Smooth muscle cell (in vitro differentiated cells): ENCODE measurements around the gene NLRC4. TPM values are rescaled to one million over a fixed set of nuclear protein-coding genes. Genes with fewer than 3 reads are reported as not detected.

Experiments
- DNase-seq: peaks from one replicate; lab custom pipeline; 2025; ENCODE audit not compliant: unreplicated experiment; lab: John Stamatoyannopoulos, UW
- H2AFZ ChIP-seq: fragments of 200-600 bp; sonication (generic); 2 replicates; pipeline ENCODE4 v1.6.0; 2016; ENCODE audit warnings: antibody characterized with exemption, low read depth, mild to moderate bottlenecking
- H3F3A ChIP-seq: fragments of 200-600 bp; sonication (generic); 2 replicates; pipeline ENCODE4 v1.6.0; 2017; ENCODE audit warnings: antibody characterized with exemption, low read depth
- H3K27ac ChIP-seq: fragments of 200-600 bp; sonication (generic); 2 replicates; pipeline ENCODE4 v1.5.1; 2016; ENCODE audit warnings: low read depth, mild to moderate bottlenecking
- H3K27me3 ChIP-seq: fragments of 200-600 bp; sonication (generic); 2 replicates; pipeline ENCODE4 v1.6.1; 2016; ENCODE audit warnings: low read depth, mild to moderate bottlenecking
- H3K36me3 ChIP-seq: fragments of 200-600 bp; sonication (generic); 2 replicates; pipeline ENCODE4 v1.5.1; 2016; ENCODE audit warnings: low read depth
- H3K4me1 ChIP-seq: fragments of 200-600 bp; sonication (generic); 2 replicates; pipeline ENCODE4 v1.5.1; 2016; ENCODE audit warnings: low read depth
- H3K4me2 ChIP-seq: fragments of 200-600 bp; sonication (generic); 2 replicates; pipeline ENCODE4 v1.6.0; 2016; ENCODE audit warnings: mild to moderate bottlenecking
- H3K4me3 ChIP-seq: fragments of 200-600 bp; sonication (generic); 2 replicates; pipeline ENCODE4 v1.5.1; 2016; ENCODE audit warnings: mild to moderate bottlenecking
- H3K79me2 ChIP-seq: fragments of 200-600 bp; sonication (generic); 2 replicates; pipeline ENCODE4 v1.6.0; 2016; ENCODE audit warnings: low read depth, mild to moderate bottlenecking
- H3K9ac ChIP-seq: fragments of 200-600 bp; sonication (generic); 2 replicates; pipeline ENCODE4 v1.6.0; 2016; ENCODE audit warnings: low read depth
- H3K9me3 ChIP-seq: fragments of 200-600 bp; sonication (generic); replicated peaks from 2 replicates; pipeline ENCODE4 v1.5.1; 2016; ENCODE audit warnings: low read depth
- H4K20me1 ChIP-seq: fragments of 200-600 bp; sonication (generic); 2 replicates; pipeline ENCODE4 v1.6.0; 2016; ENCODE audit warnings: low read depth
- CTCF ChIP-seq: fragments of 200-600 bp; sonication (generic); IDR thresholded peaks from 2 replicates; pipeline ENCODE4 v1.5.1; 2017; ENCODE audit warnings: borderline replicate concordance, mild to moderate bottlenecking, antibody characterized with exemption; ENCODE audit not compliant: insufficient read depth, poor library complexity, severe bottlenecking
- WGBS: methylation state at CpG from one replicate; pipeline ENCODE4 v1.1.7; 2016; ENCODE audit warnings: low lambda C conversion rate; 5-methylcytosine and 5-hydroxymethylcytosine counted together
- polyA plus RNA-seq: library from polyadenylated mRNA; unstranded; fragments of >200 nt; fragmentation: Nextera tagmentation; extraction: Ambion mirVana; gene quantifications from 2 replicates; pipeline ENCODE4 v1.2.1, GENCODE V29; 2016
- total RNA-seq: library from RNA; depleted of rRNA; stranded (reverse); fragments of >200 nt; gene quantifications from 2 replicates; pipeline ENCODE4 v1.2.3, GENCODE V29; 2014

Gene NLRC4
- total and polyA plus RNA-seq, 2 experiments from 2014 or later: 0.16 TPM; not detected in 1

GRCh38 chr2:32260376-32260775 is 4.3 kb downstream of the NLRC4 start:
- Histone ChIP-seq H3K79me2 (no peaks in the 10 kb centered on the region), H3K36me3 (no peaks in the 10 kb centered on the region), H2AFZ (no peak overlapping the region), H3K9ac (no peak overlapping the region), H3F3A (no peaks in the 10 kb centered on the region), H3K4me3 (no peak overlapping the region), H3K4me1 (no peaks in the 10 kb centered on the region), H3K9me3 (no peaks in the 10 kb centered on the region), H4K20me1 (no peaks in the 10 kb centered on the region), H3K27me3 (no peaks in the 10 kb centered on the region), H3K4me2 (no peak overlapping the region), H3K27ac (no peak overlapping the region)
- TF ChIP-seq CTCF: no peak
- WGBS: 94% methylated on average over 2 of the region's 2 CpGs
- no peak for DNase-seq

- Histone ChIP-seq H3K27me3 (no peaks in the 10 kb centered on the region), H3K27ac (no peak overlapping the region), H4K20me1 (no peaks in the 10 kb centered on the region), H2AFZ (no peak overlapping the region), H3K36me3 (no peaks in the 10 kb centered on the region), H3K79me2 (no peaks in the 10 kb centered on the region), H3K4me3 (no peak overlapping the region), H3K9ac (no peak overlapping the region), H3K9me3 (no peaks in the 10 kb centered on the region), H3F3A (no peaks in the 10 kb centered on the region), H3K4me1 (no peaks in the 10 kb centered on the region), H3K4me2 (no peak overlapping the region)
- 85% methylated on average over 13 of the region's 13 CpGs for WGBS
- no peak for TF ChIP-seq CTCF
- no peak for DNase-seq
These were observed 6.4 kb downstream of the NLRC4 start for GRCh38 chr2:32258242-32258641.

- Histone ChIP-seq H3K79me2 (no peaks in the 10 kb centered on the region), H3K27me3 (no peaks in the 10 kb centered on the region), H3F3A (no peaks in the 10 kb centered on the region), H3K9ac (no peak overlapping the region), H3K4me2 (no peak overlapping the region), H3K4me1 (no peaks in the 10 kb centered on the region), H3K27ac (no peak overlapping the region), H3K36me3 (no peaks in the 10 kb centered on the region), H3K9me3 (no peaks in the 10 kb centered on the region), H4K20me1 (no peaks in the 10 kb centered on the region), H3K4me3 (no peak overlapping the region), H2AFZ (no peak overlapping the region)
- no peak for TF ChIP-seq CTCF
- WGBS: 91% methylated on average over 10 of the region's 10 CpGs
- no peak for DNase-seq
These were observed 14.4 kb downstream of the NLRC4 start for GRCh38 chr2:32250290-32250689.

GRCh38 chr2:32249731-32250236 is 14.9 kb downstream of the NLRC4 start:
- Histone ChIP-seq H3K4me2 (no peak overlapping the region), H3K79me2 (no peaks in the 10 kb centered on the region), H3K9me3 (no peaks in the 10 kb centered on the region), H3K27ac (no peak overlapping the region), H3F3A (no peaks in the 10 kb centered on the region), H3K27me3 (no peaks in the 10 kb centered on the region), H3K36me3 (no peaks in the 10 kb centered on the region), H4K20me1 (no peaks in the 10 kb centered on the region), H3K4me1 (no peaks in the 10 kb centered on the region), H3K9ac (no peak overlapping the region), H2AFZ (no peak overlapping the region), H3K4me3 (no peak overlapping the region)
- DNase-seq: no peak
- no peak for TF ChIP-seq CTCF
- WGBS: 89% methylated on average over 2 of the region's 2 CpGs
